Keratinocyte (primary cell): ENCODE results near the gene UBE2E1. TPM values are rescaled to one million over a fixed set of nuclear protein-coding genes. Genes with fewer than 3 reads are reported as not detected.

Source experiments
- DNase-seq: peaks from one replicate; pipeline ENCODE4 v3.0.0-alpha.2; 2011; ENCODE audit warnings: low read depth, missing footprints, low spot score
- FAIRE-seq: peaks from 2 replicates; lab custom pipeline; 2011; peaks lifted over from hg19 to GRCh38; lab: Jason Lieb, UNC
- H2AFZ ChIP-seq: 2 replicates; pipeline ENCODE4 v1.6.0; 2012; ENCODE audit warnings: low read length, control low read depth, inconsistent platforms; ENCODE audit not compliant: control insufficient read depth
- H3K27ac ChIP-seq: 2 replicates; pipeline ENCODE4 v1.5.1; 2011; ENCODE audit warnings: low read length; ENCODE audit not compliant: control insufficient read depth, insufficient read depth
- H3K27me3 ChIP-seq: 3 replicates; pipeline ENCODE4 v1.6.0; 2011; ENCODE audit warnings: low read length; ENCODE audit not compliant: control insufficient read depth, insufficient read depth; ENCODE audit errors: extremely low read depth
- H3K36me3 ChIP-seq, 2 experiments: 2 replicates in 1 of 2; 3 replicates in 1 of 2; pipeline ENCODE4 v1.5.1; 2011; ENCODE audit warnings: low read length in 2 of 2, mild to moderate bottlenecking in 1 of 2; ENCODE audit not compliant: control insufficient read depth in 2 of 2, insufficient read depth in 2 of 2; ENCODE audit errors: extremely low read depth in 1 of 2
- H3K4me1 ChIP-seq: 3 replicates; pipeline ENCODE4 v1.5.1; 2011; ENCODE audit warnings: low read length; ENCODE audit not compliant: control insufficient read depth, insufficient read depth; ENCODE audit errors: extremely low read depth
- H3K4me2 ChIP-seq: 3 replicates; pipeline ENCODE4 v1.6.0; 2011; ENCODE audit warnings: low read depth, low read length; ENCODE audit not compliant: control insufficient read depth, insufficient read depth; ENCODE audit errors: extremely low read depth
- H3K4me3 ChIP-seq, 3 experiments: fragments of 200-600 bp in 1 of 3; sonication (generic) in 1 of 3; 2 replicates in 2 of 3; 3 replicates in 1 of 3; pipeline ENCODE4 v1.5.1; 2011 to 2016; ENCODE audit warnings: low read length in 3 of 3, mild to moderate bottlenecking in 3 of 3, control low read depth in 2 of 3, inconsistent platforms in 1 of 3, low read depth in 1 of 3, mixed read lengths in 1 of 3, mixed run types in 1 of 3, moderate library complexity in 1 of 3; ENCODE audit not compliant: control insufficient read depth in 2 of 3, insufficient read depth in 2 of 3; ENCODE audit errors: extremely low read depth in 1 of 3
- H3K79me2 ChIP-seq: 2 replicates; pipeline ENCODE4 v1.6.0; 2012; ENCODE audit warnings: low read length; ENCODE audit not compliant: control insufficient read depth, insufficient read depth
- H3K9ac ChIP-seq: 3 replicates; pipeline ENCODE4 v1.6.0; 2011; ENCODE audit warnings: low read length; ENCODE audit not compliant: control insufficient read depth, insufficient read depth; ENCODE audit errors: extremely low read depth
- H3K9me1 ChIP-seq: 3 replicates; pipeline ENCODE4 v1.6.0; 2011; ENCODE audit warnings: low read length; ENCODE audit not compliant: control insufficient read depth, insufficient read depth; ENCODE audit errors: extremely low read depth
- H3K9me3 ChIP-seq: 2 replicates; pipeline ENCODE4 v1.5.1; 2012; ENCODE audit warnings: low read depth, low read length; ENCODE audit not compliant: control insufficient read depth
- H4K20me1 ChIP-seq: 3 replicates; pipeline ENCODE4 v1.6.0; 2011; ENCODE audit warnings: low read length; ENCODE audit not compliant: control insufficient read depth, insufficient read depth; ENCODE audit errors: extremely low read depth
- CTCF ChIP-seq, 3 experiments: IDR thresholded peaks in 1 of 3; conservative IDR thresholded peaks in 1 of 3; optimal IDR thresholded peaks in 1 of 3; 2 replicates in 2 of 3; 3 replicates in 1 of 3; pipeline versions ENCODE3 to v1.5.1; 2011; ENCODE audit warnings: low read length in 3 of 3, mild to moderate bottlenecking in 3 of 3, moderate library complexity in 2 of 3, control low read depth in 1 of 3, inconsistent platforms in 1 of 3; ENCODE audit not compliant: insufficient read depth in 2 of 3; ENCODE audit errors: extremely low read depth in 1 of 3
- EZH2 ChIP-seq: IDR thresholded peaks from one replicate; pipeline ENCODE4 v1.6.1; 2012; ENCODE audit warnings: inconsistent platforms, mild to moderate bottlenecking, low read length, moderate library complexity
- dilution Hi-C: fragments of 300-500 bp; cut with MboI; formaldehyde crosslinking; loops from one replicate; pipeline ENCODE4 v1.7.0; 2020; ENCODE audit warnings: low sequenced_read_pairs; ENCODE audit not compliant: extremely low pct_ligation_motif_present
- polyA plus RNA-seq, 5 experiments: library from polyadenylated mRNA; depleted of rRNA in 3 of 5; stranded (reverse) in 3 of 5; stranded (forward) in 1 of 5; unstranded in 1 of 5; fragments of >200 nt; gene quantifications; 1 replicate in 1 of 5; 2 replicates in 3 of 5; 3 replicates in 1 of 5; pipeline versions ENCODE4 v1.2.1 to v1.2.3, GENCODE V29; 2011 to 2012; ENCODE audit warnings: missing spikeins in 2 of 5, low read depth in 1 of 5, low replicate concordance in 1 of 5

The UBE2E1 gene
- polyA plus RNA-seq, 1 donor (not counting 4 experiments of a cell fraction or from before 2014, with no cell fraction given), result 205 TPM

GRCh38 chr3:23872330-23872729, 66.6 kb downstream of the UBE2E1 start:
- dilution Hi-C loops, result no loop called here
- Histone ChIP-seq H3K27ac (no peak overlapping the region), H3K36me3 (no peaks in the 10 kb centered on the region), H4K20me1 (no peaks in the 10 kb centered on the region), H3K9me1 (no peaks in the 10 kb centered on the region), H3K79me2 (peaks cover 34% of the 10 kb centered on the region), H3K27me3 (no peaks in the 10 kb centered on the region), H3K4me1 (peaks cover 24% of the 10 kb centered on the region), H3K4me2 (no peak overlapping the region), H2AFZ (no peak overlapping the region), H3K9me3 (no peaks in the 10 kb centered on the region), H3K4me3 (no peak overlapping the region), H3K9ac (no peak overlapping the region)
- DNase-seq, result no peak
- no peak for FAIRE-seq
- TF ChIP-seq CTCF (optimal IDR thresholded peaks at IDR 0.05 in 1 of 3, IDR thresholded peaks at IDR 0.05 in 1 of 3, conservative IDR thresholded peaks at IDR 0.05 in 1 of 3; ENCODE audit: extremely low read depth in 1 of 3, insufficient read depth in 2 of 3, low read length in 3 of 3) (no peak), EZH2 (no peak)

GRCh38 chr3:23873941-23874340, 68.2 kb downstream of the UBE2E1 start:
- H3K4me3 ChIP-seq, result no peak overlapping the region
- dilution Hi-C loops, result no loop called here
- FAIRE-seq (no peak), DNase-seq (no peak)
- H4K20me1 ChIP-seq, result no peaks in the 10 kb centered on the region
- peaks cover 27% of the 10 kb centered on the region for H3K4me1 ChIP-seq
- TF ChIP-seq EZH2 (no peak), CTCF (optimal IDR thresholded peaks at IDR 0.05 in 1 of 3, IDR thresholded peaks at IDR 0.05 in 1 of 3, conservative IDR thresholded peaks at IDR 0.05 in 1 of 3; ENCODE audit: extremely low read depth in 1 of 3, insufficient read depth in 2 of 3, low read length in 3 of 3) (no peak)
- H3K9me3 ChIP-seq, result no peaks in the 10 kb centered on the region
- H3K27ac ChIP-seq, result peak overlapping the region; percentile 19
- H3K9ac ChIP-seq, result no peak overlapping the region
- peak overlapping the region; percentile 47 for H3K4me2 ChIP-seq
- H3K27me3 ChIP-seq, result no peaks in the 10 kb centered on the region
- H2AFZ ChIP-seq, result no peak overlapping the region
- peaks cover 37% of the 10 kb centered on the region for H3K79me2 ChIP-seq
- H3K36me3 ChIP-seq, result no peaks in the 10 kb centered on the region
- H3K9me1 ChIP-seq, result no peaks in the 10 kb centered on the region
